ENCODE measurements around the gene OGFOD1.

DNA sequence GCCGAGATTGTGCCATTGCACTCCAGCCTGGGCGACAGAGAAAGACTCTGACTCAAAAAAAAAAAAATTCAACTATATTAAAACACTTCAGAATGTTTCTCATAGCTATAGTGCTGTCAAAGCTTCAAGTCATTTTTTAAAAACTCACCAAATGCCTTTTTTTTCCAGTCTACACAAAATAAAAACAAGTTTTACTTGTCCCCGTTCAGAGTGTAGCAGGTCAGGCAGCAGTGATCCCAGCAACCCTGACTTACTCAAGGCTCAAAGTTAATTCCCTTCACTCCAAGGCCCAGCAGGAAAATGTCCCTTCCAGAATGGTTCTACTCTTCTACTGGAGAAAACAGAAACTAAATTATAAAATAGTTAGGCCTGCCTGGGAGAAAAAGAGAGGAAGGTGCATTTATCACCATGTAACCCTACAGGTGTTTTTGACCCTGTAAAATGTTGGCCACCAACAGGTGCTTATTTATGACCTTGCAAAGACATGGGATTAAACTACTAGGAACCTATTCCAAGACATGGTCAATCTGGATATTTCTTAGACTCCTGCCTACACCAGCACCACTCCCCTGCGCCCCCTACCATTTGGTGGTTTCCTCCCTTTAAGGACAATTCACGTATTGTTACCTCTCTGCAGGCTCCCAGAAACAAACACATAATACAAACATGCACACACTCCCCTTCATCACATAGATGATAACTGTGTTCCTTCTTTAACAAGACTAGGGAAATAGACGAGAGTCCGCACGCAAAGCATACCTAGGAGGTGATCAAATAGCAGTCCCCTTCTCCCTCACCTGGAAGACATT lies 31.4 kb upstream of the OGFOD1 start:
- TF ChIP-seq POLR2AphosphoS5 (IDR thresholded peaks at IDR 0.05; ENCODE audit: low read depth, low read length) (no peak), POLR2A (IDR thresholded peaks at IDR 0.05; ENCODE audit: low read depth, low read length) (no peak), PAX5 (IDR thresholded peaks at IDR 0.05; ENCODE audit: insufficient read depth, low read length, severe bottlenecking) (no peak), TAF1 (IDR thresholded peaks at IDR 0.05; ENCODE audit: low read depth, low read length) (no peak)
